Measurements from ENCODE around the gene ZNF716.

Gene ZNF716

DNA sequence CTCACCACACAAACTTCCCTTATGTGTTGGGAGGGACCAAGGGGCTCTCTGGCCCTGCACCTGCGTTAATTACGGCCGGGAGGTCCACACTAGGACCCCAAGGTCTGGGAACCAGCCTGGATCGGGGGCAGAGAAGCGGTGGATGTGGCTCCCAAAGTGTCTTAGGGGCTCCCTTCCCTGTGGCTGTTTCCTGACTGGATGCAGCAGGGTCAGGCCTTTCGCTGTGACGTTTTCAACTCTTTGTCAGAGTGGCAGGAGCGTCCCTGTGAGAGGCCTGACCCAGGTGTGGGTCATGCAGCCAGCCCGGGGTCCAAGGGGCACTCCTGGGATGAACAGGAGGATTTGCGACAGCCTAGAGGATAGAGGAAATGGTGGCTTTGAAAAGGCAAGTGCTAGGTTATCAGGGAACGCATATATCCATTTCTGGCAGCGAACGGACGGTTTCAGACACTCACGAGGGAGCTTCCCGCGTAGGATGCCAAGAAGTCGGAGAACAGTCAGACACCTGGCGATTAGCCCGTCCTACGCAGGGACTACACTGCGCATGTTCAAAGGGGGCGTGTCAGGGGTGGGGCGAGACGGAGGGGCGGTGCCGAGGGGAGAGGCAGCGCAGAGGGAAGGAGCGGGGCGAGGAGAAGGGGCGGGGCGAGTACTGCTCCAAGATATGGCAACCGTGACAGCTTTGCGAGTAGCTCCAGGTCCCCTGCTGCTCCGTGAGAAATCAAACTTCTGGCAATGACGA lies 46.2 kb upstream of the ZNF716 start:
- no peak overlapping the region for H3K27ac ChIP-seq (ENCODE audit: low read depth, low read length, poor library complexity, severe bottlenecking)
- no peak overlapping the region for H3K4me2 ChIP-seq (ENCODE audit: low read length)
- H3F3A ChIP-seq (ENCODE audit: insufficient read depth, low read length), result no peaks in the 10 kb centered on the region
- no peaks in the 10 kb centered on the region for H3K9me2 ChIP-seq (ENCODE audit: low read depth, low read length)
- H3K4me1 ChIP-seq (ENCODE audit: insufficient read depth, low read length, severe bottlenecking), result no peaks in the 10 kb centered on the region
- no peak overlapping the region for H3K4me3 ChIP-seq (ENCODE audit: low read depth, low read length, poor library complexity, severe bottlenecking)
- no peak overlapping the region for H3K9ac ChIP-seq (ENCODE audit: low read length)
- TF ChIP-seq EZH2 (IDR thresholded peaks at IDR 0.05; ENCODE audit: borderline replicate concordance, low read length), result no peak
- TF ChIP-seq, protein P1, sequence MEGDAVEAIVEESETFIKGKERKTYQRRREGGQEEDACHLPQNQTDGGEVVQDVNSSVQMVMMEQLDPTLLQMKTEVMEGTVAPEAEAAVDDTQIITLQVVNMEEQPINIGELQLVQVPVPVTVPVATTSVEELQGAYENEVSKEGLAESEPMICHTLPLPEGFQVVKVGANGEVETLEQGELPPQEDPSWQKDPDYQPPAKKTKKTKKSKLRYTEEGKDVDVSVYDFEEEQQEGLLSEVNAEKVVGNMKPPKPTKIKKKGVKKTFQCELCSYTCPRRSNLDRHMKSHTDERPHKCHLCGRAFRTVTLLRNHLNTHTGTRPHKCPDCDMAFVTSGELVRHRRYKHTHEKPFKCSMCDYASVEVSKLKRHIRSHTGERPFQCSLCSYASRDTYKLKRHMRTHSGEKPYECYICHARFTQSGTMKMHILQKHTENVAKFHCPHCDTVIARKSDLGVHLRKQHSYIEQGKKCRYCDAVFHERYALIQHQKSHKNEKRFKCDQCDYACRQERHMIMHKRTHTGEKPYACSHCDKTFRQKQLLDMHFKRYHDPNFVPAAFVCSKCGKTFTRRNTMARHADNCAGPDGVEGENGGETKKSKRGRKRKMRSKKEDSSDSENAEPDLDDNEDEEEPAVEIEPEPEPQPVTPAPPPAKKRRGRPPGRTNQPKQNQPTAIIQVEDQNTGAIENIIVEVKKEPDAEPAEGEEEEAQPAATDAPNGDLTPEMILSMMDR (IDR thresholded peaks at IDR 0.05; ENCODE audit: low read length), result no peak
- H3K79me2 ChIP-seq (ENCODE audit: insufficient read depth, low read length), result no peaks in the 10 kb centered on the region
- no peaks in the 10 kb centered on the region for H3K9me3 ChIP-seq (ENCODE audit: low read length)
- no peaks in the 10 kb centered on the region for H3K36me3 ChIP-seq (ENCODE audit: insufficient read depth, low read length)
- H4K20me1 ChIP-seq (ENCODE audit: insufficient read depth, low read length), result no peaks in the 10 kb centered on the region
- H3K27me3 ChIP-seq (ENCODE audit: insufficient read depth, low read length), result no peaks in the 10 kb centered on the region
- H2AFZ ChIP-seq (ENCODE audit: low read length), result no peak overlapping the region

DNA sequence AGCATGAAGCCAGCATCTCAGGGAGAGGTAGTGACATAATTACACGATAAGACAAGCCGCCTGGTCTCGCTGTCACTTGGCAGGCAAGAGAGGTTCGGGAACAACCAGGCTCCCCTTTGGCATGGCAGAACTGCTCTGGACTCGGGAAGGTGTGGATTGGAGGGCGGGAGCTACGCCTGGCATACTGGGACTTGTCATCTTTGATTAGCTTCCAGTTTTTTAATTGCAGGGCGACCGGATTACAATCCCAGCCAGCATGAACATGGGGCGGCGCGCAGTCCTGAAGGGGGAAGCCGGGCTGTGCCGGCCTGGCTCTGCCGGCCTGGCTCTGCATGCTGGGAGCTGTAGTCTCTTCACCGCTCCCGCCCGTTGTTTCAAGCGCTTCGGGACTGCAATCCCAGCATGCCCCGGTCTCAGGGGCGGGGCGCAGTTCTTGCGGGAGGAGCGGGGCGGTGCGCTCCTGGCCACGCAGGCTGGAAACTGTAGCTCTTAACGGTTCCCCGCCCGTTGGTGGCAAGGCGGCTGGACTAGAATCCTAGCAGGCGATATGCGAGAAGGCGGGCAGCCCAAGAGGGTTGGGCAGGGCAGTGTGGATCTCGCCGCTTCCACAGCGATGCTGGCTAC lies 45.5 kb upstream of the ZNF716 start:
- no peaks in the 10 kb centered on the region for H4K20me1 ChIP-seq (ENCODE audit: insufficient read depth, low read length)
- H3K9me2 ChIP-seq (ENCODE audit: low read depth, low read length), result no peaks in the 10 kb centered on the region
- no peaks in the 10 kb centered on the region for H3K9me3 ChIP-seq (ENCODE audit: low read length)
- no peaks in the 10 kb centered on the region for H3F3A ChIP-seq (ENCODE audit: insufficient read depth, low read length)
- no peak overlapping the region for H3K4me2 ChIP-seq (ENCODE audit: low read length)
- no peak overlapping the region for H3K27ac ChIP-seq (ENCODE audit: low read depth, low read length, poor library complexity, severe bottlenecking)
- no peaks in the 10 kb centered on the region for H3K36me3 ChIP-seq (ENCODE audit: insufficient read depth, low read length)
- H3K4me1 ChIP-seq (ENCODE audit: insufficient read depth, low read length, severe bottlenecking), result no peaks in the 10 kb centered on the region
- H3K4me3 ChIP-seq (ENCODE audit: low read depth, low read length, poor library complexity, severe bottlenecking), result no peak overlapping the region
- H3K9ac ChIP-seq (ENCODE audit: low read length), result no peak overlapping the region
- TF ChIP-seq, protein P1 (IDR thresholded peaks at IDR 0.05; ENCODE audit: low read length), result no peak
- TF ChIP-seq EZH2 (IDR thresholded peaks at IDR 0.05; ENCODE audit: borderline replicate concordance, low read length), result no peak
- H3K79me2 ChIP-seq (ENCODE audit: insufficient read depth, low read length), result no peaks in the 10 kb centered on the region
- H2AFZ ChIP-seq (ENCODE audit: low read length), result no peak overlapping the region
- no peaks in the 10 kb centered on the region for H3K27me3 ChIP-seq (ENCODE audit: insufficient read depth, low read length)

DNA sequence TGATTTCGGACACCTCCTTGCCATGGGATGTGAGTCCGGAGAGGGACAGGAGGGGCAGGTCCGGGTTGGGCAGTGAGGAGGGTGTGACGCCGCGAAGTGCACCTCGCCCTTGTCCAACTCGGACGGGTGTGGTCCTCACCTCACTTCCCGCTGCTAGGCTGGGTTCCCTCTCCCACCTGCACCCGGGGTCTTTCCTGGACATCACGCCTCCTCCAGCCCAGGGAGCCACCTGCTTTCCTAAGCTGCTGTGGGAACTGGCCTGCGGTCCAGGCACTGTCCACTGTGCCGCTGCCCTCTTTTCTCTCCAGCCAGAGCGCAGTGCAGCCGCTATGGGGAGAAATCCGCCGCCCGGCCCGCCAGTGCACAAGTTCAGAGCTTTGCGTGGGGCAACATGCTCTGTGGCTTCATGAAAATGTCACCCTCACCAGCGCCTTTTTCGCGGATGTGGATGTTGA lies 45.0 kb upstream of the ZNF716 start:
- Histone ChIP-seq H2AFZ (ENCODE audit: low read length) (no peak overlapping the region), H3K36me3 (ENCODE audit: insufficient read depth, low read length) (no peaks in the 10 kb centered on the region), H4K20me1 (ENCODE audit: insufficient read depth, low read length) (no peaks in the 10 kb centered on the region), H3K9me3 (ENCODE audit: low read length) (no peaks in the 10 kb centered on the region), H3K4me2 (ENCODE audit: low read length) (no peak overlapping the region), H3K4me1 (ENCODE audit: insufficient read depth, low read length, severe bottlenecking) (no peaks in the 10 kb centered on the region), H3K9ac (ENCODE audit: low read length) (no peak overlapping the region), H3K27me3 (ENCODE audit: insufficient read depth, low read length) (no peaks in the 10 kb centered on the region), H3K9me2 (ENCODE audit: low read depth, low read length) (no peaks in the 10 kb centered on the region), H3K79me2 (ENCODE audit: insufficient read depth, low read length) (no peaks in the 10 kb centered on the region), H3F3A (ENCODE audit: insufficient read depth, low read length) (no peaks in the 10 kb centered on the region), H3K4me3 (ENCODE audit: low read depth, low read length, poor library complexity, severe bottlenecking) (no peak overlapping the region), H3K27ac (ENCODE audit: low read depth, low read length, poor library complexity, severe bottlenecking) (no peak overlapping the region)
- TF ChIP-seq EZH2 (IDR thresholded peaks at IDR 0.05; ENCODE audit: borderline replicate concordance, low read length), result no peak
- TF ChIP-seq, protein P1 (IDR thresholded peaks at IDR 0.05; ENCODE audit: low read length), result no peak
